AG09309 (cell line): ENCODE measurements around the gene KLHL29.
"Not testable (repeated sequence)": the region's sequence is repeated elsewhere in the genome, so short reads cannot be mapped to it uniquely, and the experiment has no call there.

Source experiments
- DNase-seq: peaks from one replicate; pipeline ENCODE4 v3.0.0-alpha.2; 2010; ENCODE audit warnings: low read depth
- H3K4me3 ChIP-seq: 2 replicates; pipeline ENCODE4 v1.5.1; 2011; ENCODE audit warnings: mild to moderate bottlenecking, low read depth, low read length, moderate library complexity; ENCODE audit not compliant: control insufficient read depth
- CTCF ChIP-seq: IDR thresholded peaks from 2 replicates; pipeline ENCODE4 v1.5.1; 2011; ENCODE audit warnings: mild to moderate bottlenecking, low read depth, low read length, inconsistent platforms; ENCODE audit not compliant: insufficient read depth, control insufficient read depth; ENCODE audit errors: missing control alignments

KLHL29 gene

DNA sequence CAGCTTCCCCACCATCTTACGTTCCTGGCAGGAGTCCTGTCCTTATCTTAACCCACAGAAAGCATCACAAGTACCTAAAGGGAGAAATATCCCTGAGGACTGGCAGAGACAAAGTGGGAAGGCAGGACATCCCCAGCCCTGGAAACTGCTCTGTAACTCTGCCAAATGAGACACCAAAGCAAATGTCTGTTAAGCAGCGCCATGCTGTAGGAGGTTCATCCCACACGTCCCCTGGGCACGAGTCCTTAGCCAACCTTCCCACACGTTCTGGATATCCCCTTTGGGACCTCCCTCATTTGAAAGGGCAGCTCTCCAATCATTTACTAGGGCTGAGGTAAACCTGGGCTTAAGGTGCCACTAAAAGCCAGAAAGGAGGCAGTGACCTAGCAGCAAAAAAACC lies 334.7 kb downstream of the KLHL29 start:
- TF ChIP-seq CTCF, result no peak
- no peak overlapping the region for H3K4me3 ChIP-seq
- DNase-seq, result no peak

GRCh38 chr2:23720705-23721453 lies 335.9 kb downstream of the KLHL29 start:
- DNase-seq, result no peak
- H3K4me3 ChIP-seq, result no peak overlapping the region
- no peak for TF ChIP-seq CTCF

- no peak for DNase-seq
- H3K4me3 ChIP-seq, result no peak overlapping the region
- TF ChIP-seq CTCF, result no peak
These were observed 336.5 kb downstream of the KLHL29 start for GRCh38 chr2:23721454-23721826.

GRCh38 chr2:23722255-23722654 lies 337.3 kb downstream of the KLHL29 start:
- no peak for TF ChIP-seq CTCF
- no peak overlapping the region for H3K4me3 ChIP-seq
- no peak for DNase-seq

GRCh38 chr2:23723029-23723428 lies 338.1 kb downstream of the KLHL29 start:
- not testable (repeated sequence) for DNase-seq, H3K4me3 ChIP-seq

GRCh38 chr2:23734416-23734815 lies 349.4 kb downstream of the KLHL29 start:
- TF ChIP-seq CTCF, result no peak
- no peak overlapping the region for H3K4me3 ChIP-seq
- DNase-seq, result no peak

GRCh38 chr2:23736783-23737182 lies 351.8 kb downstream of the KLHL29 start:
- H3K4me3 ChIP-seq, DNase-seq: not testable (repeated sequence)
